WTC11 (cell line): ENCODE data around the gene CORO7. TPM values are rescaled to one million over a fixed set of nuclear protein-coding genes. Genes with fewer than 3 reads are reported as not detected.

Source experiments
- ATAC-seq: fragments of 200-7000 bp; cut with Tn5 transposase; 2 replicates; pipeline ENCODE4 v1.10.0; 2021; ENCODE audit warnings: mild to moderate bottlenecking, moderate library complexity
- CTCF ChIA-PET: fragments of 300-600 bp; sonication (Branson Sonifier 250); formaldehyde crosslinking; loops from one replicate; lab custom pipeline; 2021; ENCODE audit warnings: antibody characterized with exemption; lab: Charles Lee
- POLR2A ChIA-PET: fragments of 350-600 bp; sonication (Branson Sonifier 250); formaldehyde crosslinking; loops from one replicate; lab custom pipeline; 2021; ENCODE audit warnings: antibody characterized with exemption; lab: Charles Lee
- DNase-seq: peaks from one replicate; pipeline ENCODE4 v3.0.0; 2021; ENCODE audit warnings: low spot score
- H3K27ac Mint-ChIP-seq: 2 replicates; pipeline ENCODE4 v1.8.0; 2021; ENCODE audit warnings: mixed read lengths
- H3K27me3 Mint-ChIP-seq: 2 replicates; pipeline ENCODE4 v1.8.0; 2021; ENCODE audit warnings: low read depth, mild to moderate bottlenecking, moderate library complexity, mixed read lengths
- H3K36me3 Mint-ChIP-seq: 2 replicates; pipeline ENCODE4 v1.8.0; 2021; ENCODE audit warnings: mixed read lengths
- H3K4me1 Mint-ChIP-seq: 2 replicates; pipeline ENCODE4 v1.8.0; 2022; ENCODE audit warnings: mixed read lengths
- H3K4me3 Mint-ChIP-seq: 2 replicates; pipeline ENCODE4 v1.8.0; 2021; ENCODE audit warnings: mild to moderate bottlenecking, moderate library complexity, mixed read lengths
- H3K9me3 Mint-ChIP-seq: 2 replicates; pipeline ENCODE4 v1.8.0; 2021; ENCODE audit warnings: mixed read lengths
- AR ChIP-seq: fragments of 250-450 bp; sonication (Bioruptor Pico); IDR thresholded peaks from 2 replicates; pipeline ENCODE4 v1.9.0; 2021; ENCODE audit warnings: mild to moderate bottlenecking
- KAT7 ChIP-seq: sonication (generic); formaldehyde crosslinking; IDR thresholded peaks from 2 replicates; pipeline ENCODE4 v1.8.1; 2023; ENCODE audit warnings: missing genetic modification reagents, mild to moderate bottlenecking, borderline replicate concordance
- MLX ChIP-seq: sonication (generic); formaldehyde crosslinking; IDR thresholded peaks from 2 replicates; pipeline ENCODE4 v1.8.1; 2023; ENCODE audit warnings: mild to moderate bottlenecking, missing genetic modification reagents, moderate library complexity
- MYBL2 ChIP-seq: sonication (generic); formaldehyde crosslinking; IDR thresholded peaks from 2 replicates; pipeline ENCODE4 v1.8.1; 2023; ENCODE audit warnings: mild to moderate bottlenecking, moderate library complexity, missing genetic modification reagents
- NFATC4 ChIP-seq: fragments of 250-450 bp; sonication (Bioruptor Pico); IDR thresholded peaks from 2 replicates; pipeline ENCODE4 v1.9.0; 2021; ENCODE audit warnings: mild to moderate bottlenecking
- NR2C2 ChIP-seq: sonication (generic); formaldehyde crosslinking; IDR thresholded peaks from 2 replicates; pipeline ENCODE4 v1.8.0; 2022; ENCODE audit warnings: mild to moderate bottlenecking, missing genetic modification reagents
- NR3C1 ChIP-seq: sonication (generic); formaldehyde crosslinking; conservative IDR thresholded peaks from 2 replicates; pipeline ENCODE4 v1.8.1; 2023; ENCODE audit warnings: low read depth, mild to moderate bottlenecking, missing genetic modification reagents
- SMAD4 ChIP-seq: sonication (generic); formaldehyde crosslinking; IDR thresholded peaks from 2 replicates; pipeline ENCODE4 v1.8.0; 2022; ENCODE audit warnings: mild to moderate bottlenecking, missing genetic modification reagents
- SP1 ChIP-seq: sonication (generic); formaldehyde crosslinking; conservative IDR thresholded peaks from 2 replicates; pipeline ENCODE4 v1.8.1; 2022; ENCODE audit warnings: missing genetic modification reagents
- TP53 ChIP-seq: sonication (generic); formaldehyde crosslinking; IDR thresholded peaks from 2 replicates; pipeline ENCODE4 v1.8.1; 2023; ENCODE audit warnings: mild to moderate bottlenecking, missing genetic modification reagents
- ZBTB43 ChIP-seq: sonication (generic); formaldehyde crosslinking; IDR thresholded peaks from 2 replicates; pipeline ENCODE4 v1.8.1; 2023; ENCODE audit warnings: mild to moderate bottlenecking, missing genetic modification reagents
- ZNF121 ChIP-seq: sonication (generic); formaldehyde crosslinking; IDR thresholded peaks from 2 replicates; pipeline ENCODE4 v1.8.0; 2023; ENCODE audit warnings: missing genetic modification reagents
- ZNF138 ChIP-seq: sonication (generic); formaldehyde crosslinking; conservative IDR thresholded peaks from 2 replicates; pipeline ENCODE4 v1.8.1; 2022; ENCODE audit warnings: mild to moderate bottlenecking, moderate library complexity, missing genetic modification reagents
- total RNA-seq: library from RNA; stranded (reverse); gene quantifications from 3 replicates; pipeline ENCODE4 v1.2.3, GENCODE V29; 2021
- TF ChIP-seq, protein P1 (sequence below): sonication (generic); formaldehyde crosslinking; IDR thresholded peaks from 2 replicates; pipeline ENCODE4 v1.8.0; 2023; ENCODE audit warnings: missing genetic modification reagents, mild to moderate bottlenecking, borderline replicate concordance
- TF ChIP-seq, protein P2 (sequence below): sonication (generic); formaldehyde crosslinking; IDR thresholded peaks from 2 replicates; pipeline ENCODE4 v1.8.0; 2022; ENCODE audit warnings: missing genetic modification reagents
- TF ChIP-seq, protein P3 (sequence below): sonication (generic); formaldehyde crosslinking; IDR thresholded peaks from 2 replicates; pipeline ENCODE4 v1.8.0; 2022; ENCODE audit warnings: mild to moderate bottlenecking, missing genetic modification reagents
- TF ChIP-seq, protein P4 (sequence below): sonication (generic); formaldehyde crosslinking; IDR thresholded peaks from 2 replicates; pipeline ENCODE4 v1.8.1; 2022; ENCODE audit warnings: low read depth, mild to moderate bottlenecking, moderate library complexity, missing genetic modification reagents, borderline replicate concordance

The CORO7 gene
- total RNA-seq, 1 experiment from 2014 or later: 45.5 TPM

GRCh38 chr16:4347765-4348509, 68.5 kb downstream of the CORO7 start (continued):
- TF ChIP-seq, protein P1, sequence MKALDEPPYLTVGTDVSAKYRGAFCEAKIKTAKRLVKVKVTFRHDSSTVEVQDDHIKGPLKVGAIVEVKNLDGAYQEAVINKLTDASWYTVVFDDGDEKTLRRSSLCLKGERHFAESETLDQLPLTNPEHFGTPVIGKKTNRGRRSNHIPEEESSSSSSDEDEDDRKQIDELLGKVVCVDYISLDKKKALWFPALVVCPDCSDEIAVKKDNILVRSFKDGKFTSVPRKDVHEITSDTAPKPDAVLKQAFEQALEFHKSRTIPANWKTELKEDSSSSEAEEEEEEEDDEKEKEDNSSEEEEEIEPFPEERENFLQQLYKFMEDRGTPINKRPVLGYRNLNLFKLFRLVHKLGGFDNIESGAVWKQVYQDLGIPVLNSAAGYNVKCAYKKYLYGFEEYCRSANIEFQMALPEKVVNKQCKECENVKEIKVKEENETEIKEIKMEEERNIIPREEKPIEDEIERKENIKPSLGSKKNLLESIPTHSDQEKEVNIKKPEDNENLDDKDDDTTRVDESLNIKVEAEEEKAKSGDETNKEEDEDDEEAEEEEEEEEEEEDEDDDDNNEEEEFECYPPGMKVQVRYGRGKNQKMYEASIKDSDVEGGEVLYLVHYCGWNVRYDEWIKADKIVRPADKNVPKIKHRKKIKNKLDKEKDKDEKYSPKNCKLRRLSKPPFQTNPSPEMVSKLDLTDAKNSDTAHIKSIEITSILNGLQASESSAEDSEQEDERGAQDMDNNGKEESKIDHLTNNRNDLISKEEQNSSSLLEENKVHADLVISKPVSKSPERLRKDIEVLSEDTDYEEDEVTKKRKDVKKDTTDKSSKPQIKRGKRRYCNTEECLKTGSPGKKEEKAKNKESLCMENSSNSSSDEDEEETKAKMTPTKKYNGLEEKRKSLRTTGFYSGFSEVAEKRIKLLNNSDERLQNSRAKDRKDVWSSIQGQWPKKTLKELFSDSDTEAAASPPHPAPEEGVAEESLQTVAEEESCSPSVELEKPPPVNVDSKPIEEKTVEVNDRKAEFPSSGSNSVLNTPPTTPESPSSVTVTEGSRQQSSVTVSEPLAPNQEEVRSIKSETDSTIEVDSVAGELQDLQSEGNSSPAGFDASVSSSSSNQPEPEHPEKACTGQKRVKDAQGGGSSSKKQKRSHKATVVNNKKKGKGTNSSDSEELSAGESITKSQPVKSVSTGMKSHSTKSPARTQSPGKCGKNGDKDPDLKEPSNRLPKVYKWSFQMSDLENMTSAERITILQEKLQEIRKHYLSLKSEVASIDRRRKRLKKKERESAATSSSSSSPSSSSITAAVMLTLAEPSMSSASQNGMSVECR: no peak
- no peak for TF ChIP-seq MLX (CRISPR knock-in tag)
- TF ChIP-seq AR (CRISPR knock-in tag): no peak
- no peak for TF ChIP-seq TP53 (CRISPR knock-in tag)
- TF ChIP-seq SMAD4: no peak
- no peak for TF ChIP-seq MYBL2 (CRISPR knock-in tag)
- TF ChIP-seq, protein P2, sequence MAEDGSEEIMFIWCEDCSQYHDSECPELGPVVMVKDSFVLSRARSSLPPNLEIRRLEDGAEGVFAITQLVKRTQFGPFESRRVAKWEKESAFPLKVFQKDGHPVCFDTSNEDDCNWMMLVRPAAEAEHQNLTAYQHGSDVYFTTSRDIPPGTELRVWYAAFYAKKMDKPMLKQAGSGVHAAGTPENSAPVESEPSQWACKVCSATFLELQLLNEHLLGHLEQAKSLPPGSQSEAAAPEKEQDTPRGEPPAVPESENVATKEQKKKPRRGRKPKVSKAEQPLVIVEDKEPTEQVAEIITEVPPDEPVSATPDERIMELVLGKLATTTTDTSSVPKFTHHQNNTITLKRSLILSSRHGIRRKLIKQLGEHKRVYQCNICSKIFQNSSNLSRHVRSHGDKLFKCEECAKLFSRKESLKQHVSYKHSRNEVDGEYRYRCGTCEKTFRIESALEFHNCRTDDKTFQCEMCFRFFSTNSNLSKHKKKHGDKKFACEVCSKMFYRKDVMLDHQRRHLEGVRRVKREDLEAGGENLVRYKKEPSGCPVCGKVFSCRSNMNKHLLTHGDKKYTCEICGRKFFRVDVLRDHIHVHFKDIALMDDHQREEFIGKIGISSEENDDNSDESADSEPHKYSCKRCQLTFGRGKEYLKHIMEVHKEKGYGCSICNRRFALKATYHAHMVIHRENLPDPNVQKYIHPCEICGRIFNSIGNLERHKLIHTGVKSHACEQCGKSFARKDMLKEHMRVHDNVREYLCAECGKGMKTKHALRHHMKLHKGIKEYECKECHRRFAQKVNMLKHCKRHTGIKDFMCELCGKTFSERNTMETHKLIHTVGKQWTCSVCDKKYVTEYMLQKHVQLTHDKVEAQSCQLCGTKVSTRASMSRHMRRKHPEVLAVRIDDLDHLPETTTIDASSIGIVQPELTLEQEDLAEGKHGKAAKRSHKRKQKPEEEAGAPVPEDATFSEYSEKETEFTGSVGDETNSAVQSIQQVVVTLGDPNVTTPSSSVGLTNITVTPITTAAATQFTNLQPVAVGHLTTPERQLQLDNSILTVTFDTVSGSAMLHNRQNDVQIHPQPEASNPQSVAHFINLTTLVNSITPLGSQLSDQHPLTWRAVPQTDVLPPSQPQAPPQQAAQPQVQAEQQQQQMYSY (CRISPR knock-in tag): no peak
- no peak for TF ChIP-seq NR3C1
- no peak for TF ChIP-seq SP1 (CRISPR knock-in tag)

DNA sequence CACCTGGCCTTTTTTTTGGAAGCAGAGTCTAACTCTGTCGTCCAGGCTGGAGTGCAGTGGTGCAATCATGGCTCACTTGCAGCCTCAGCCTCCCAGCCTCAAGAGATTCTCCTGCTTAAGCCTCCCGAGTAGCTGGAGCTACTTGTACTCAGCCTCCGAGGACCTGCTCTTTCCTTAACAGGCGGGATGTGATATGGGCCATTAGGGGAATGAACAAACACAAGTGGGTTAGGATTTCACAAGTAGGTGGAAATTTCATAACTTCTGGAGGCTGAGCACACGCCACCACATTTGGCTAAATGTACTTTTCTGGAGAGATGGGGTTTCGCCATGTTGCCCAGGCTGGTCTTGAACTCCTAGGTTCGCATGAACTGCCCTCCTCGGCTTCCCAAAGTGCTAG, 69.4 kb downstream of the CORO7 start:
- peaks cover 27% of the 10 kb centered on the region for H3K36me3 Mint-ChIP-seq
- peaks cover 3% of the 10 kb centered on the region; the same call in 1 of the 2 replicates for H3K27me3 Mint-ChIP-seq
- ATAC-seq: no peak
- H3K9me3 Mint-ChIP-seq: peaks cover 9% of the 10 kb centered on the region
- CTCF ChIA-PET: interaction anchor here (0.9 to 5.7 kb wide), 6 partner anchors 12 to 93 kb away, joined by 3 to 102 read pairs (median 6); no protein-coding TSS in a partner anchor
- DNase-seq: no peak
- H3K4me3 Mint-ChIP-seq: no peak overlapping the region
- TF ChIP-seq KAT7 (CRISPR knock-in tag) (no peak), ZNF121 (CRISPR knock-in tag) (no peak), MYBL2 (CRISPR knock-in tag) (no peak), NFATC4 (CRISPR knock-in tag) (no peak), NR2C2 (no peak), ZBTB43 (CRISPR knock-in tag) (no peak), ZNF138 (CRISPR knock-in tag) (no peak)
- TF ChIP-seq, protein P3, sequence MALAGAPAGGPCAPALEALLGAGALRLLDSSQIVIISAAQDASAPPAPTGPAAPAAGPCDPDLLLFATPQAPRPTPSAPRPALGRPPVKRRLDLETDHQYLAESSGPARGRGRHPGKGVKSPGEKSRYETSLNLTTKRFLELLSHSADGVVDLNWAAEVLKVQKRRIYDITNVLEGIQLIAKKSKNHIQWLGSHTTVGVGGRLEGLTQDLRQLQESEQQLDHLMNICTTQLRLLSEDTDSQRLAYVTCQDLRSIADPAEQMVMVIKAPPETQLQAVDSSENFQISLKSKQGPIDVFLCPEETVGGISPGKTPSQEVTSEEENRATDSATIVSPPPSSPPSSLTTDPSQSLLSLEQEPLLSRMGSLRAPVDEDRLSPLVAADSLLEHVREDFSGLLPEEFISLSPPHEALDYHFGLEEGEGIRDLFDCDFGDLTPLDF (CRISPR knock-in tag): no peak
- TF ChIP-seq, protein P4, sequence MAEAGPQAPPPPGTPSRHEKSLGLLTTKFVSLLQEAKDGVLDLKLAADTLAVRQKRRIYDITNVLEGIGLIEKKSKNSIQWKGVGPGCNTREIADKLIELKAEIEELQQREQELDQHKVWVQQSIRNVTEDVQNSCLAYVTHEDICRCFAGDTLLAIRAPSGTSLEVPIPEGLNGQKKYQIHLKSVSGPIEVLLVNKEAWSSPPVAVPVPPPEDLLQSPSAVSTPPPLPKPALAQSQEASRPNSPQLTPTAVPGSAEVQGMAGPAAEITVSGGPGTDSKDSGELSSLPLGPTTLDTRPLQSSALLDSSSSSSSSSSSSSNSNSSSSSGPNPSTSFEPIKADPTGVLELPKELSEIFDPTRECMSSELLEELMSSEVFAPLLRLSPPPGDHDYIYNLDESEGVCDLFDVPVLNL (CRISPR knock-in tag): no peak
- TF ChIP-seq, all 79 proteins: peak for 0
- peaks cover 6% of the 10 kb centered on the region for H3K4me1 Mint-ChIP-seq
- POLR2A ChIA-PET: interaction anchor here (1.0 kb wide), 1 partner anchor 31 kb away, joined by 4 read pairs; the partner anchor contains the start of gene GLIS2
- no peak overlapping the region for H3K27ac Mint-ChIP-seq
